ENCODE measurements around the gene TRAF3IP3. TPM values are rescaled to one million over a fixed set of nuclear protein-coding genes. Genes with fewer than 3 reads are reported as not detected.

The TRAF3IP3 gene
- total RNA-seq, 3 donors from 2014 or later = 4.7 to 7.7 (median 6.4) TPM

GRCh38 chr1:209784265-209785169, 28.7 kb downstream of the TRAF3IP3 start, which contains the start of gene C1orf74:
Gene C1orf74 (minus strand): TSS chr1:209784559. CDS start chr1:209783634, 925 bp downstream.
- H3K9me3 ChIP-seq = no peaks in the 10 kb centered on the region
- peak within 1 kb of the TSS; percentile 33 for H3K4me3 ChIP-seq
- H3K36me3 ChIP-seq (ENCODE audit: low read depth) = no peaks in the 10 kb centered on the region
- TF ChIP-seq CTCF (IDR thresholded peaks at IDR 0.05) = no peak
- peak; percentile 99 to 100 (median 99) for DNase-seq
- ATAC-seq = peak; percentile 97
- peaks cover 11% of the 10 kb centered on the region for H3K4me1 ChIP-seq (ENCODE audit: low read depth)
- intact Hi-C loops (cut with DNase I, micrococcal nuclease) = no loop called here

GRCh38 chr1:209785592-209785991, 29.7 kb downstream of the TRAF3IP3 start:
- no peak for ATAC-seq
- intact Hi-C loops (cut with DNase I, micrococcal nuclease) = no loop called here
- Histone ChIP-seq H3K9me3 (no peaks in the 10 kb centered on the region), H3K36me3 (ENCODE audit: low read depth) (no peaks in the 10 kb centered on the region), H3K4me1 (ENCODE audit: low read depth) (peaks cover 17% of the 10 kb centered on the region), H3K4me3 (no peak overlapping the region)
- TF ChIP-seq CTCF (IDR thresholded peaks at IDR 0.05) = no peak
- DNase-seq = no peak

- Histone ChIP-seq H3K4me3 (no peak overlapping the region), H3K36me3 (ENCODE audit: low read depth) (no peaks in the 10 kb centered on the region), H3K4me1 (ENCODE audit: low read depth) (peaks cover 22% of the 10 kb centered on the region), H3K9me3 (no peaks in the 10 kb centered on the region)
- no peak for ATAC-seq
- DNase-seq = no peak
- intact Hi-C loops (cut with DNase I, micrococcal nuclease) = no loop called here
- TF ChIP-seq CTCF (IDR thresholded peaks at IDR 0.05) = no peak
These were observed 30.3 kb downstream of the TRAF3IP3 start for GRCh38 chr1:209786146-209786545.

- no peak overlapping the region for H3K4me3 ChIP-seq
- intact Hi-C loops (cut with DNase I, micrococcal nuclease) = no loop called here
- peak; percentile 52 for ATAC-seq
- no peaks in the 10 kb centered on the region for H3K36me3 ChIP-seq (ENCODE audit: low read depth)
- H3K9me3 ChIP-seq = no peaks in the 10 kb centered on the region
- no peak for TF ChIP-seq CTCF (IDR thresholded peaks at IDR 0.05)
- DNase-seq = peak in 1 of 3 donors; percentile 59
- H3K4me1 ChIP-seq (ENCODE audit: low read depth) = peaks cover 35% of the 10 kb centered on the region
These were observed 31.7 kb downstream of the TRAF3IP3 start for GRCh38 chr1:209787551-209787950.

- intact Hi-C loops (cut with DNase I, micrococcal nuclease) = no loop called here
- no peak for TF ChIP-seq CTCF (IDR thresholded peaks at IDR 0.05)
- no peaks in the 10 kb centered on the region for H3K9me3 ChIP-seq
- ATAC-seq (no peak), DNase-seq (no peak)
- no peaks in the 10 kb centered on the region for H3K36me3 ChIP-seq (ENCODE audit: low read depth)
- H3K4me3 ChIP-seq = no peak overlapping the region
- H3K4me1 ChIP-seq (ENCODE audit: low read depth) = peaks cover 28% of the 10 kb centered on the region
These were observed 33.4 kb downstream of the TRAF3IP3 start for GRCh38 chr1:209789245-209789644.

Data from mucosa of descending colon (tissue), 3 donors.